K562 (cell line): ENCODE results near the gene RGS6. TPM values are rescaled to one million over a fixed set of nuclear protein-coding genes. Genes with fewer than 3 reads are reported as not detected.

Experiments
- ATAC-seq: fragments of 200-7000 bp; cut with Tn5 transposase; 3 replicates; pipeline ENCODE4 v1.9.1; 2020; ENCODE audit warnings: moderate library complexity
- BruUV-seq: library from RNA; stranded (reverse); fragments of 400-500 nt; replicated peaks from 2 replicates; lab custom pipeline; 2021; lab: Mats Ljungman, UMichigan
- CTCF ChIA-PET: fragments of 300-600 bp; formaldehyde crosslinking; extraction: SDS; loops from one replicate; lab custom pipeline; 2021; ENCODE audit warnings: low intra/inter-chr PET ratio; lab: Yijun Ruan, JAX
- POLR2A ChIA-PET: fragments of 300-600, 350-650 bp; sonication (Branson Sonifier 250); formaldehyde crosslinking; extraction: SDS; loops from one replicate; lab custom pipeline; 2021; ENCODE audit warnings: antibody characterized with exemption, inconsistent platforms; lab: Yijun Ruan, JAX
- DNase-seq, 4 experiments: peaks; one replicate each; pipeline versions ENCODE4 v3.0.0 to v3.0.0-alpha.2; 2011 to 2018; ENCODE audit warnings: low spot score in 3 of 4, mixed read lengths in 3 of 4; ENCODE audit errors: extremely low read depth in 1 of 4
- FAIRE-seq: peaks from 2 replicates; lab custom pipeline; 2011; peaks lifted over from hg19 to GRCh38; lab: Jason Lieb, UNC
- H2AFZ ChIP-seq: 2 replicates; pipeline ENCODE4 v1.6.0; 2011; ENCODE audit warnings: low read depth, low read length, control low read depth, inconsistent platforms
- H3K27ac ChIP-seq: fragments of 200-600 bp; 3 replicates; pipeline ENCODE4 v1.8.0; 2011; ENCODE audit warnings: low read depth, mild to moderate bottlenecking, control low read depth, inconsistent platforms, low read length, moderate library complexity, mixed read lengths; ENCODE audit errors: extremely low read depth
- H3K27me3 ChIP-seq, 2 experiments: fragments of 300-600 bp in 1 of 2; 2 replicates in 1 of 2; 3 replicates in 1 of 2; pipeline versions ENCODE4 v1.6.0 to v1.8.0; 2011; ENCODE audit warnings: inconsistent platforms in 2 of 2, low read length in 2 of 2, mild to moderate bottlenecking in 1 of 2, mixed read lengths in 1 of 2, moderate library complexity in 1 of 2; ENCODE audit not compliant: control insufficient read depth in 2 of 2, insufficient read depth in 2 of 2
- H3K36me3 ChIP-seq: fragments of 300-600 bp; 3 replicates; pipeline ENCODE4 v1.8.0; 2011; ENCODE audit warnings: mild to moderate bottlenecking, low read length, inconsistent platforms; ENCODE audit not compliant: control insufficient read depth, insufficient read depth
- H3K4me1 ChIP-seq, 2 experiments: fragments of 200-600 bp in 1 of 2; replicated peaks in 1 of 2; 2 replicates in 1 of 2; 3 replicates in 1 of 2; pipeline versions ENCODE4 v1.5.1 to v1.8.0; 2011; ENCODE audit warnings: inconsistent platforms in 2 of 2, low read length in 2 of 2, mild to moderate bottlenecking in 1 of 2, mixed read lengths in 1 of 2, moderate library complexity in 1 of 2; ENCODE audit not compliant: control insufficient read depth in 2 of 2, insufficient read depth in 2 of 2
- H3K4me2 ChIP-seq: 2 replicates; pipeline ENCODE4 v1.6.1; 2011; ENCODE audit warnings: low read length, control low read depth, inconsistent platforms, mixed read lengths; ENCODE audit not compliant: insufficient read depth
- H3K4me3 ChIP-seq: fragments of 200-600 bp; sonication (generic), shearing (Covaris generic); 2 replicates; pipeline ENCODE4 v1.5.1; 2016; ENCODE audit warnings: control low read depth, inconsistent platforms
- H3K79me2 ChIP-seq: fragments of 200-600 bp; 3 replicates; pipeline ENCODE4 v1.8.0; 2011; ENCODE audit warnings: low read length, inconsistent platforms; ENCODE audit not compliant: control insufficient read depth, insufficient read depth
- H3K9ac ChIP-seq, 2 experiments: 2 replicates each; pipeline versions ENCODE4 v1.6.0 to v1.6.1; 2011; ENCODE audit warnings: low read depth in 2 of 2, low read length in 2 of 2, control low read depth in 1 of 2, inconsistent platforms in 1 of 2, mild to moderate bottlenecking in 1 of 2, mixed read lengths in 1 of 2; ENCODE audit not compliant: insufficient read depth in 1 of 2
- H3K9me1 ChIP-seq: one replicate; pipeline ENCODE4 v1.6.0; 2011; ENCODE audit warnings: inconsistent platforms, mild to moderate bottlenecking, low read length, moderate library complexity; ENCODE audit not compliant: control insufficient read depth, insufficient read depth
- H3K9me3 ChIP-seq: replicated peaks from 2 replicates; pipeline ENCODE4 v1.5.1; 2011; ENCODE audit warnings: low read depth, low read length, inconsistent platforms; ENCODE audit not compliant: control insufficient read depth, insufficient read depth
- H4K20me1 ChIP-seq: replicated peaks from 2 replicates; pipeline ENCODE4 v1.6.1; 2011; ENCODE audit warnings: low read length, inconsistent platforms, mixed read lengths; ENCODE audit not compliant: control insufficient read depth, insufficient read depth
- MEF2D ChIP-seq: conservative IDR thresholded peaks from 2 replicates; pipeline ENCODE4 v1.6.1; 2016; ENCODE audit warnings: low read depth, missing genetic modification characterization, missing compliant biosample characterization
- TBP ChIP-seq: optimal IDR thresholded peaks from 2 replicates; pipeline ENCODE3; 2011; ENCODE audit warnings: low read depth, low read length, improper control_type of control experiment
- ZNF407 ChIP-seq: fragments of 450-650 bp; IDR thresholded peaks from 2 replicates; pipeline ENCODE4 v1.6.1; 2016; ENCODE audit warnings: low read depth
- WGBS: fragments of 100-300 bp; shearing (Covaris generic); methylation state at CpG from one replicate; pipeline ENCODE4 v1.1.6; 2016; ENCODE audit warnings: low coverage, mixed read lengths; ENCODE audit not compliant: insufficient coverage; ENCODE audit errors: missing lambda C conversion rate; 5-methylcytosine and 5-hydroxymethylcytosine counted together
- in situ Hi-C: fragments of 300-500 bp; cut with MboI; formaldehyde crosslinking; loops from 4 replicates; pipeline ENCODE4 v1.15.0; 2018; ENCODE audit warnings: inconsistent platforms, mixed read lengths
- intact Hi-C: fragments of 100-400 bp; cut with micrococcal nuclease; formaldehyde crosslinking; loops from 2 replicates; pipeline ENCODE4 v1.14.2; 2022
- polyA plus RNA-seq, 8 experiments: library from polyadenylated mRNA; depleted of rRNA in 4 of 8; stranded (reverse) in 5 of 8; unstranded in 3 of 8; fragments of >200 nt; fragmentation: Nextera tagmentation in 2 of 8; fragmentation: Illumina TruSeq in 1 of 8; extraction: Ambion mirVana in 2 of 8; extraction: Trizol in 1 of 8; gene quantifications; 2 replicates each; pipeline versions ENCODE4 v1.2.1 to v1.2.3, GENCODE V29; 2011 to 2014; ENCODE audit warnings: inconsistent platforms in 1 of 8, missing spikeins in 1 of 8
- total RNA-seq, 7 experiments: library from RNA; depleted of rRNA in 6 of 7; stranded (reverse); fragments of >200 nt in 6 of 7; fragmentation: Illumina TruSeq in 2 of 7; extraction: Trizol in 2 of 7; gene quantifications; 2 replicates each; pipeline versions ENCODE4 v1.2.1 to v1.2.3, GENCODE V29; 2011 to 2021; ENCODE audit warnings: low replicate concordance in 1 of 7

The RGS6 gene
- total and polyA plus RNA-seq, 9 of the 15 experiments (the other 6 are each of a cell fraction or from before 2014, with no cell fraction given) = not detected

- intact Hi-C loops (no loop called here), in situ Hi-C loops (no loop called here)
- Histone ChIP-seq H3K4me1 (peaks cover 0 to 12% of the 10 kb centered on the region in 2 experiments; a peak in 4 of 5 replicates), H3K9me3 (no peaks in the 10 kb centered on the region), H3K79me2 (no peaks in the 10 kb centered on the region), H3K27ac (no peak overlapping the region), H3K9me1 (no peaks in the 10 kb centered on the region), H3K9ac (no peak overlapping the region), H3K4me3 (no peak overlapping the region), H3K4me2 (no peak overlapping the region), H3K36me3 (no peaks in the 10 kb centered on the region), H3K27me3 (peaks cover 5 to 19% of the 10 kb centered on the region in 2 experiments; a peak in 4 of 5 replicates), H2AFZ (no peak overlapping the region), H4K20me1 (no peaks in the 10 kb centered on the region; the same call in 1 of the 2 replicates)
- ChIA-PET CTCF (no interaction called here), POLR2A (interaction anchor here (0.6 to 1.2 kb wide), 2 partner anchors 10 to 35 kb away, joined by 3 read pairs; no protein-coding TSS in a partner anchor)
- BruUV-seq = no TSS peak
- DNase-seq (peak in 1 of 4 experiments; percentile 10), FAIRE-seq (no peak), ATAC-seq (0 out of 3 replicates have a peak, but pooled peaks have one; percentile 22)
- no peak for TF ChIP-seq MEF2D
- peak; percentile 38 for TF ChIP-seq TBP
- no peak for TF ChIP-seq ZNF407
- WGBS = 21% methylated on average over 5 of the region's 5 CpGs
Observed at GRCh38 chr14:72598306-72598705, 666.1 kb downstream of the RGS6 start.
